Body of pancreas (tissue), 4 donors: Measurements from ENCODE around the gene MRPL51. TPM values are rescaled to one million over a fixed set of nuclear protein-coding genes. Genes with fewer than 3 reads are reported as not detected.

ENCODE experiments used
- ATAC-seq: fragments of 150-250 bp; one replicate; pipeline ENCODE4 v1.9.1; 2016
- DNase-seq, 4 donors: peaks; one replicate each; pipeline ENCODE4 v3.0.0-alpha.2; 2019
- H3K27ac ChIP-seq, 4 donors: fragments of 200-600 bp; sonication (generic); 1 replicate in 3 of 4; 2 replicates in 1 of 4; pipeline versions ENCODE4 v1.5.1 to v1.6.1; 2016 to 2019; ENCODE audit warnings: mild to moderate bottlenecking in 1 of 4, mixed read lengths in 1 of 4, moderate library complexity in 1 of 4
- H3K27me3 ChIP-seq, 2 donors: fragments of 200-600 bp; sonication (generic); one replicate each; pipeline ENCODE4 v1.6.0; 2016; ENCODE audit warnings: mild to moderate bottlenecking in 1 of 2
- H3K36me3 ChIP-seq, 2 donors: fragments of 200-600 bp; sonication (generic); replicated peaks in 1 of 2; 2 replicates each; pipeline ENCODE4 v1.5.1; 2016; ENCODE audit warnings: low read depth in 2 of 2; ENCODE audit not compliant: insufficient read depth in 1 of 2
- H3K4me1 ChIP-seq: fragments of 200-600 bp; sonication (generic); one replicate; pipeline ENCODE4 v1.6.0; 2016
- H3K4me3 ChIP-seq, 2 donors: fragments of 200-600 bp; sonication (generic); 1 replicate in 1 of 2; 2 replicates in 1 of 2; pipeline ENCODE4 v1.5.1; 2016 to 2019
- H3K9me3 ChIP-seq, 3 donors: fragments of 200-600 bp; sonication (generic); 1 replicate in 2 of 3; 2 replicates in 1 of 3; pipeline ENCODE4 v1.5.1; 2016
- CTCF ChIP-seq, 7 experiments: fragments of 450-650 bp in 4 of 7; fragments of 200-600 bp in 3 of 7; sonication (generic) in 3 of 7; IDR thresholded peaks; one replicate each; pipeline ENCODE4 v1.5.1; 2016 to 2019; ENCODE audit warnings: antibody characterized with exemption in 7 of 7
- POLR2A ChIP-seq, 3 donors: fragments of 450-650 bp; IDR thresholded peaks; one replicate each; pipeline ENCODE4 v1.6.1; 2016; ENCODE audit warnings: antibody characterized with exemption in 3 of 3, mild to moderate bottlenecking in 2 of 3
- WGBS, 2 donors: methylation state at CpG; one replicate each; pipeline ENCODE4 v1.1.5; 2017; 5-methylcytosine and 5-hydroxymethylcytosine counted together
- intact Hi-C: fragments of 100-400 bp; cut with DNase I; formaldehyde crosslinking; loops from one replicate; pipeline ENCODE4 v1.15.1; 2023
- total RNA-seq, 2 donors: library from RNA; depleted of rRNA; stranded (reverse); fragments of >200 nt; gene quantifications; one replicate each; pipeline ENCODE4 v1.1.0, GENCODE V29; 2016

The MRPL51 gene
- total RNA-seq, 2 donors from 2014 or later: 23.6 to 25.1 TPM

- Histone ChIP-seq H3K4me1 (peaks cover 6% of the 10 kb centered on the region), H3K9me3 (no peaks in the 10 kb centered on the region), H3K4me3 (no peak overlapping the region), H3K27me3 (no peaks in the 10 kb centered on the region), H3K36me3 (peaks cover 4 to 12% of the 10 kb centered on the region in 2 donors), H3K27ac (no peak overlapping the region)
- intact Hi-C loops: loop anchor here (5.0 kb wide), 1 partner anchor 36 kb away; no protein-coding TSS in a partner anchor
- ATAC-seq: no peak
- no peak for DNase-seq
- WGBS, 2 donors: 62 to 88% methylated on average over 6 to 7 of the region's 7 CpGs
- no peak for TF ChIP-seq POLR2A (IDR thresholded peaks at IDR 0.05)
- TF ChIP-seq CTCF (IDR thresholded peaks at IDR 0.05): no peak
Measured at GRCh38 chr12:6463216-6463615, 29.8 kb downstream of the MRPL51 start.

- WGBS, 2 donors: 81 to 89% methylated on average over 14 of the region's 14 CpGs
- TF ChIP-seq POLR2A (IDR thresholded peaks at IDR 0.05) (no peak), CTCF (IDR thresholded peaks at IDR 0.05) (no peak)
- peak overlapping the region in 1 of 4 donors; percentile 59 for H3K27ac ChIP-seq
- H3K9me3 ChIP-seq: no peaks in the 10 kb centered on the region
- H3K27me3 ChIP-seq: no peaks in the 10 kb centered on the region
- peaks cover 4 to 18% of the 10 kb centered on the region in 2 donors for H3K36me3 ChIP-seq
- intact Hi-C loops: loop anchor here (5.0 kb wide), 1 partner anchor 35 kb away; no protein-coding TSS in a partner anchor
- DNase-seq (no peak), ATAC-seq (no peak)
- no peaks in the 10 kb centered on the region for H3K4me1 ChIP-seq
- no peak overlapping the region for H3K4me3 ChIP-seq
Measured at GRCh38 chr12:6462234-6462995, 30.6 kb downstream of the MRPL51 start.

- no peak for TF ChIP-seq POLR2A (IDR thresholded peaks at IDR 0.05)
- TF ChIP-seq CTCF (IDR thresholded peaks at IDR 0.05): no peak
- no peaks in the 10 kb centered on the region for H3K27me3 ChIP-seq
- peaks cover 4 to 20% of the 10 kb centered on the region in 2 donors for H3K36me3 ChIP-seq
- no peaks in the 10 kb centered on the region for H3K4me1 ChIP-seq
- H3K27ac ChIP-seq: peak overlapping the region in 2 of 4 donors; percentile 30 to 59
- ATAC-seq: no peak
- peak in 3 of 4 donors; percentile 25 to 81 (median 38) for DNase-seq
- intact Hi-C loops: loop anchor here (5.0 kb wide), 1 partner anchor 34 kb away; no protein-coding TSS in a partner anchor
- H3K4me3 ChIP-seq: no peak overlapping the region
- no peaks in the 10 kb centered on the region for H3K9me3 ChIP-seq
- WGBS, 2 donors: 68 to 84% methylated on average over 15 of the region's 15 CpGs
Measured at GRCh38 chr12:6461401-6462233, 31.4 kb downstream of the MRPL51 start.

GRCh38 chr12:6460751-6461371, 32.2 kb downstream of the MRPL51 start:
- no peaks in the 10 kb centered on the region for H3K9me3 ChIP-seq
- H3K27me3 ChIP-seq: no peaks in the 10 kb centered on the region
- intact Hi-C loops: loop anchor here (5.0 kb wide), 1 partner anchor 34 kb away; no protein-coding TSS in a partner anchor
- no peak overlapping the region for H3K4me3 ChIP-seq
- no peaks in the 10 kb centered on the region for H3K4me1 ChIP-seq
- WGBS, 2 donors: 80 to 90% methylated on average over 8 to 10 of the region's 10 CpGs
- no peak for ATAC-seq
- no peak for TF ChIP-seq POLR2A (IDR thresholded peaks at IDR 0.05)
- TF ChIP-seq CTCF (IDR thresholded peaks at IDR 0.05): no peak
- H3K36me3 ChIP-seq: peaks cover 4 to 20% of the 10 kb centered on the region in 2 donors
- peak overlapping the region in 1 of 4 donors; percentile 59 for H3K27ac ChIP-seq
- no peak for DNase-seq
